Transverse colon (tissue), 4 donors: ENCODE data around the gene AATK.

Source experiments
- EP300 ChIP-seq: sonication (generic); formaldehyde crosslinking; IDR thresholded peaks from one replicate; pipeline ENCODE4 v1.6.1; 2017; ENCODE audit warnings: antibody characterized with exemption, low read depth
- POLR2A ChIP-seq: fragments of 450-650 bp; IDR thresholded peaks from one replicate; pipeline ENCODE4 v1.6.1; 2016; ENCODE audit warnings: antibody characterized with exemption, mild to moderate bottlenecking, moderate library complexity
- POLR2AphosphoS5 ChIP-seq, 3 donors: sonication (generic); formaldehyde crosslinking; IDR thresholded peaks; one replicate each; pipeline ENCODE4 v1.6.1; 2016; ENCODE audit warnings: antibody characterized with exemption in 3 of 3
- TF ChIP-seq, protein P1 (sequence below), 5 experiments: fragments of 200-600 bp in 3 of 5; fragments of 450-650 bp in 2 of 5; sonication (generic) in 3 of 5; IDR thresholded peaks; 1 replicate in 2 of 5; 2 replicates in 3 of 5; pipeline ENCODE4 v1.5.1; 2016 to 2017; ENCODE audit warnings: antibody characterized with exemption in 5 of 5, inconsistent platforms in 3 of 5, mild to moderate bottlenecking in 2 of 5, moderate library complexity in 1 of 5

DNA sequence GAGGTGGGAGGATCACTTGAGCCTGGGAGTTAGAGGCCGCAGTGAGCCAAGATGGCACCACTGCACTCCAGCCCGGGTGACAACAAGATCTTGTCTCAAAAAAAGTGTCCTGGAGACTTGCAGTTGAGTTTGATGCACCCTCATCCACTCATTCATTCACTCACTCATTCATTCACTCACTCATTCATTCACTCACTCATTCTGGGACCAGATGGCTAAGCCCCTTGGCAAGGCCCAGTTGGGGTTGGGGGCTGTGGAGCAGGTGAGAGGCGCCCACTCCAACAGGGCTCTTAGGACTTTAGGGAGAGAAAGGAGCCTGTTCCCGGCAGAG is 1.1 kb upstream of the AATK start:
- TF ChIP-seq, protein P1, sequence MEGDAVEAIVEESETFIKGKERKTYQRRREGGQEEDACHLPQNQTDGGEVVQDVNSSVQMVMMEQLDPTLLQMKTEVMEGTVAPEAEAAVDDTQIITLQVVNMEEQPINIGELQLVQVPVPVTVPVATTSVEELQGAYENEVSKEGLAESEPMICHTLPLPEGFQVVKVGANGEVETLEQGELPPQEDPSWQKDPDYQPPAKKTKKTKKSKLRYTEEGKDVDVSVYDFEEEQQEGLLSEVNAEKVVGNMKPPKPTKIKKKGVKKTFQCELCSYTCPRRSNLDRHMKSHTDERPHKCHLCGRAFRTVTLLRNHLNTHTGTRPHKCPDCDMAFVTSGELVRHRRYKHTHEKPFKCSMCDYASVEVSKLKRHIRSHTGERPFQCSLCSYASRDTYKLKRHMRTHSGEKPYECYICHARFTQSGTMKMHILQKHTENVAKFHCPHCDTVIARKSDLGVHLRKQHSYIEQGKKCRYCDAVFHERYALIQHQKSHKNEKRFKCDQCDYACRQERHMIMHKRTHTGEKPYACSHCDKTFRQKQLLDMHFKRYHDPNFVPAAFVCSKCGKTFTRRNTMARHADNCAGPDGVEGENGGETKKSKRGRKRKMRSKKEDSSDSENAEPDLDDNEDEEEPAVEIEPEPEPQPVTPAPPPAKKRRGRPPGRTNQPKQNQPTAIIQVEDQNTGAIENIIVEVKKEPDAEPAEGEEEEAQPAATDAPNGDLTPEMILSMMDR (IDR thresholded peaks at IDR 0.05): no peak
- TF ChIP-seq POLR2A (no peak), EP300 (no peak), POLR2AphosphoS5 (IDR thresholded peaks at IDR 0.05) (no peak)
